ENCODE results near the gene CLDN24. TPM values are rescaled to one million over a fixed set of nuclear protein-coding genes. Genes with fewer than 3 reads are reported as not detected.

Gene CLDN24
- total RNA-seq (not detected in 2 replicates), polyA plus RNA-seq (not detected in 2 replicates)

DNA sequence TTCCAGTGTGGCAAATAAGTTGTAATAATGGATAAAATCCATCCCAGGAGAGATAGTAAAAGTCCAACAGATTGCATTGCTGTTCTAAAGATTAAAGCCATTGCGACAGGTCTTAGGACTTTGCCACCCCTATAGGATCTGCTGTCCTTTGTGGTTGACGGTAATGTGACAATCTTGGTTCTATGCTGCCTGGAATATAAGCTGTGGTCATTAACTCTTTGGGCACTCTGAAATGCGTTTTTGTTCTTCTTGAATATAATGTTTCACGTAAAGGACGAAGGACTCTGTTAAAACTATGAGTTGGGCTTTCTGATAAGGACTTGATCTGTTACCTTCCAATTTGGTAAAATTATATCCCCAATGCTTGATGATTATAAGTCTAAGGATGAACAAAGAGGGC, at the start of gene CLDN24:
CLDN24 (minus strand) TSS at position 101 of the 400 bp plus-strand sequence; CDS start at position 101, 0 bp downstream.
- no peaks in the 10 kb centered on the region for H3K27me3 ChIP-seq
- H3K9me3 ChIP-seq (ENCODE audit: low read depth), result no peaks in the 10 kb centered on the region
- H3K27ac ChIP-seq, result no peak within 1 kb of the TSS
- H3K4me1 ChIP-seq (ENCODE audit: low read depth), result no peaks in the 10 kb centered on the region
- TF ChIP-seq, protein P1, sequence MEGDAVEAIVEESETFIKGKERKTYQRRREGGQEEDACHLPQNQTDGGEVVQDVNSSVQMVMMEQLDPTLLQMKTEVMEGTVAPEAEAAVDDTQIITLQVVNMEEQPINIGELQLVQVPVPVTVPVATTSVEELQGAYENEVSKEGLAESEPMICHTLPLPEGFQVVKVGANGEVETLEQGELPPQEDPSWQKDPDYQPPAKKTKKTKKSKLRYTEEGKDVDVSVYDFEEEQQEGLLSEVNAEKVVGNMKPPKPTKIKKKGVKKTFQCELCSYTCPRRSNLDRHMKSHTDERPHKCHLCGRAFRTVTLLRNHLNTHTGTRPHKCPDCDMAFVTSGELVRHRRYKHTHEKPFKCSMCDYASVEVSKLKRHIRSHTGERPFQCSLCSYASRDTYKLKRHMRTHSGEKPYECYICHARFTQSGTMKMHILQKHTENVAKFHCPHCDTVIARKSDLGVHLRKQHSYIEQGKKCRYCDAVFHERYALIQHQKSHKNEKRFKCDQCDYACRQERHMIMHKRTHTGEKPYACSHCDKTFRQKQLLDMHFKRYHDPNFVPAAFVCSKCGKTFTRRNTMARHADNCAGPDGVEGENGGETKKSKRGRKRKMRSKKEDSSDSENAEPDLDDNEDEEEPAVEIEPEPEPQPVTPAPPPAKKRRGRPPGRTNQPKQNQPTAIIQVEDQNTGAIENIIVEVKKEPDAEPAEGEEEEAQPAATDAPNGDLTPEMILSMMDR (IDR thresholded peaks at IDR 0.05; ENCODE audit: low read depth, low read length), result no peak
- DNase-seq (ENCODE audit: low read depth in 1 of 2, low spot score in 1 of 2), result no peak
- no peaks in the 10 kb centered on the region for H3K36me3 ChIP-seq
- no peak within 1 kb of the TSS for H3K4me3 ChIP-seq

DNA sequence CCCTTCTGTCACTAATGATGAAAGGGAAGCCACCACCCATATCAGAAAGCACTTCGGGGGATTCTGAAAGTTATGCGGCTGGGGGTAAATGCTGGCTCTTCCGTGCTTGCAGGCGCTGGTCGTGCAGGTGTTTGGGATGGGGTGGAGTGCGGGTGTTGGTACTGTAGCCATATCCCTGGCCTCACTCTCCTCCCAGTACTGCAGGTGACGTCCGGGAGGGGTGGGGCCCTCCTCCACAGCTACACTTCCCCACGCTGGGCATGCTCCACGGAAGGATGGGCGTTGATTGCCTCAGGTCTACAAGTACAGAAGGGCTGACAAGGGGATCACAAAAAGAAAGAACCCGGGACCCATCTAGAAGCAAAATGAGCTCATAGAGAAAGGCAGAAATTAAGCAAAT, 48.6 kb upstream of the CLDN24 start:
- no peaks in the 10 kb centered on the region for H3K9me3 ChIP-seq (ENCODE audit: low read depth)
- TF ChIP-seq, protein P1 (IDR thresholded peaks at IDR 0.05; ENCODE audit: low read depth, low read length), result no peak
- DNase-seq (ENCODE audit: low read depth in 1 of 2, low spot score in 1 of 2), result no peak
- H3K27me3 ChIP-seq, result no peaks in the 10 kb centered on the region
- no peaks in the 10 kb centered on the region for H3K36me3 ChIP-seq
- H3K4me1 ChIP-seq (ENCODE audit: low read depth), result no peaks in the 10 kb centered on the region
- H3K27ac ChIP-seq, result no peak overlapping the region
- no peak overlapping the region for H3K4me3 ChIP-seq

DNA sequence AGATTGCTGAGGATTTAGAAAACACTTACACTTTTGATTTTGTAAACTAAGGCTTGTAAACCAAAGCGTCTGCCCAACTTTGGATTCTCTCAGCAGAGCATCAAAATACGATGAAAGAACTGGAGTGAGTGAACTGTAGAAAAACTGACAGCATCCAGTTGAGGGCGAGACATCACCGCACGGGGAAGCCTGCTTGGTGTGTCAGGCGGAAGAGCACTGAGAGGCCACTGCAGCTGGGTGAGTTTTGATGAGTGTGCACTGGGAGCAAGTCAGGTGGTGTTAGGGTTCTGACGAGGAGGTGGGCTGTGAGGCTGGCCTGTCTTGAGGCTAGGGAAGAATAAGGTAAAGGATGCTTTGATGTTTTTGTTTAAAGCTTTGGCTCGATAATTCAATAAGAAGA, 46.8 kb upstream of the CLDN24 start:
- Histone ChIP-seq H3K9me3 (ENCODE audit: low read depth) (no peaks in the 10 kb centered on the region), H3K36me3 (no peaks in the 10 kb centered on the region), H3K27me3 (no peaks in the 10 kb centered on the region), H3K27ac (no peak overlapping the region), H3K4me1 (ENCODE audit: low read depth) (no peaks in the 10 kb centered on the region), H3K4me3 (no peak overlapping the region)
- TF ChIP-seq, protein P1 (IDR thresholded peaks at IDR 0.05; ENCODE audit: low read depth, low read length), result no peak
- no peak for DNase-seq (ENCODE audit: low read depth in 1 of 2, low spot score in 1 of 2)

DNA sequence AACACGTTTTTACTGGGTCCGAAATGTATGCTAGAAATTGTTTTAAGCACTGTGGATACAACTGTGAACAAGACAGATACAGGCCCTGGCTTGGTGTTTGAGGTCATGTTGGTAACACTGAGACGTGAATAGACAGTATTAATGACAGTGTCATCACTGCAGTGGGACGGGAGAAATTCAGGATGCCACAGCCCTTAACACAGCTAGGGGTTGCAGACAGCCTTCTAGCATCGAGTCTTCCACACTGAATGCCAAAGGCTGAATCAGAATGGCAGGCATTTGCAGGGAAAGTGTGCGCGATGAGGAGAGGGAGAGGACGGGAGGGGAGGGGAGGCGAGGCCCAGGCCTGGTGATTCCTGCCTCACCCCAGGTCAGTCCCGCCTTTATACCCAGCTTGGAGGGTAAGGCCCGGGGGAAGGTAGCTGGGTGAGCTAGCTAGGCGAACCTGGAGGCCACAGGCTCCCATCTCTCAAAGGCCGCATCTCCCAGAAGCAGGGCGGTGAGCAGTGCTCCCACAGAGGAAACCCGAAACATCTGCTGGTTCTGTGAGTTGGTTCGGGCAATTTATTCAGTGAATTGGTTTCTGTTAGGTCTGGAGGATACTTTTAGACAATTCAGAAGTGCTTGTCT, 44.1 kb upstream of the CLDN24 start:
- TF ChIP-seq, protein P1 (IDR thresholded peaks at IDR 0.05; ENCODE audit: low read depth, low read length), result no peak
- Histone ChIP-seq H3K27ac (no peak overlapping the region), H3K4me3 (no peak overlapping the region), H3K36me3 (no peaks in the 10 kb centered on the region), H3K4me1 (ENCODE audit: low read depth) (no peaks in the 10 kb centered on the region), H3K27me3 (no peaks in the 10 kb centered on the region), H3K9me3 (ENCODE audit: low read depth) (no peaks in the 10 kb centered on the region)
- DNase-seq (ENCODE audit: low read depth in 1 of 2, low spot score in 1 of 2), result no peak

DNA sequence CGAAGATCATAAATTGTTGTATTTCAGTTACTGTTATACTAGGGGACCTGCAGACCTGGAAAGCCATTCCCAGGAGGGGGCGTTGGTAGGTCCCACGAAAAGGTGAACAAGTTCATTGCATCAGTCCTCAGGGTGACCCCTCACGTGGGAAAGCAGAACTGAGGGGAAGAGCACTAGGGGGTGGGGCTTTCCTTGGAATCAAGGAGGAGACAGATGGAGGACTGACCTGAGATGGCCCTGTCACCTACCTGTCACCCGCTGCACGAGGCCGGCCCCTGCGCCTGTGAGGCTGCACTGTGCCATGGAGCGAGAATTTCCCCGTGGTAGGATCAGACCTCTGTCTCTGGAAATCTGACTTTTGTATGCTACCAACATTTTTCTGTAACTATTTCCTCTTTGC, 41.8 kb upstream of the CLDN24 start:
- H3K36me3 ChIP-seq, result no peaks in the 10 kb centered on the region
- no peak overlapping the region for H3K27ac ChIP-seq
- DNase-seq (ENCODE audit: low read depth in 1 of 2, low spot score in 1 of 2), result no peak
- TF ChIP-seq, protein P1 (IDR thresholded peaks at IDR 0.05; ENCODE audit: low read depth, low read length), result no peak
- H3K4me1 ChIP-seq (ENCODE audit: low read depth), result no peaks in the 10 kb centered on the region
- H3K27me3 ChIP-seq, result no peaks in the 10 kb centered on the region
- no peak overlapping the region for H3K4me3 ChIP-seq
- H3K9me3 ChIP-seq (ENCODE audit: low read depth), result no peaks in the 10 kb centered on the region
